GM23338 (cell line): ENCODE measurements around the gene GGPS1.

ENCODE experiments used
- CREB1 ChIP-seq: fragments of 250-450 bp; sonication (Bioruptor Pico); IDR thresholded peaks from 2 replicates; pipeline ENCODE4 v1.5.0; 2020; ENCODE audit warnings: low read depth, mild to moderate bottlenecking, moderate library complexity
- EZH2 ChIP-seq: fragments of 200-600 bp; sonication (generic); IDR thresholded peaks from one replicate; pipeline ENCODE4 v1.8.0; 2017; ENCODE audit warnings: antibody characterized with exemption, mild to moderate bottlenecking, low read depth; ENCODE audit not compliant: unreplicated experiment
- EZH2phosphoT487 ChIP-seq: fragments of 200-600 bp; sonication (generic); IDR thresholded peaks from one replicate; pipeline ENCODE4 v1.8.1; 2018; ENCODE audit warnings: antibody characterized with exemption; ENCODE audit not compliant: unreplicated experiment
- STAT1 ChIP-seq: IDR thresholded peaks from one replicate; pipeline ENCODE4 v1.6.1; 2016; ENCODE audit warnings: antibody characterized with exemption; ENCODE audit not compliant: unreplicated experiment
- TF ChIP-seq, protein P1 (sequence below): IDR thresholded peaks from one replicate; pipeline ENCODE4 v1.6.1; 2018; ENCODE audit warnings: antibody characterized with exemption; ENCODE audit not compliant: unreplicated experiment
- TF ChIP-seq, protein P2 (sequence below), 2 experiments: fragments of 200-600 bp in 1 of 2; sonication (generic) in 1 of 2; conservative IDR thresholded peaks; 2 replicates each; pipeline versions ENCODE4 v1.5.1 to v1.6.1; 2016 to 2017; ENCODE audit warnings: antibody characterized with exemption in 2 of 2, low read depth in 2 of 2, mild to moderate bottlenecking in 2 of 2, moderate library complexity in 1 of 2

DNA sequence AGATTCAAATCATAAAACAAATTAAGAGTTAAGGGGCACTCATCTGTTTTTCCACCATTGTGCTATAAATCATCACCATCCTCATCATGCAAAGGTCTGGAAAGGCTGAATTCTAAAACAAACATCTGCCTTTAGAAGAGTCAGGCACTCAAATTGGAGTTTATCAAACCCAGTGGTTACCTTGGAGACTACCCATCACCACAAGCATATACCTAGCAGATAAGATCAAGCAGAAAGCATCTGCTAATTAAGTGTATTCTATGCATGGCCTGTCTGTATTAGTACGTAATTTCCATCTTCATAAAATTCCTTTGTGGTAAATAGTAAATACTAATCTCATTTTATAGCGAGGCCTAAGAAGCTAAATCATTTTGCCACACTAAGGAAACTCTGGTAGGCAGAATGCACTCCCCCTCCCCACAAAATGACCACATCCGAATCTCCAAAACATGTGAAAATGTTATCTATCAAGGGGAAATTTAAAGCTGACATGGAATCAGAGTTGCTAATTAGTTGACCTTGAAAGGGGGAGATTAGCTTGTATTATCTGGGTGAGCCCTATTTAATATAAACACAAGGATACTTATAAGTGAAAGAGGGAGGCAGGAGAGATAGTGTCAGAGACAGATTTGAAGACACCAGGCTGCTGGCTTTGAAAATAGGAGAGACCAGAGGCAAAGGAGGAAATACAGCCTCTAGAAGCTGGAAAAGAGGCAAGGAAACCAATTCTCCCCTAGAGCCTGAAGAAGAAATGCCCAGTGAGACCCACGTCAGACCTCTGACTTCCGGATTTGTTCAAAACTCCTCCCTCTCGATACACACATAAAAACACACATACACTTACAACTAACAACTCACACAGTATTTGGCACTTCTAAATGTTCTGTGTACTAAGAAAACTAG lies 23.6 kb upstream of the GGPS1 start:
- TF ChIP-seq, protein P1, sequence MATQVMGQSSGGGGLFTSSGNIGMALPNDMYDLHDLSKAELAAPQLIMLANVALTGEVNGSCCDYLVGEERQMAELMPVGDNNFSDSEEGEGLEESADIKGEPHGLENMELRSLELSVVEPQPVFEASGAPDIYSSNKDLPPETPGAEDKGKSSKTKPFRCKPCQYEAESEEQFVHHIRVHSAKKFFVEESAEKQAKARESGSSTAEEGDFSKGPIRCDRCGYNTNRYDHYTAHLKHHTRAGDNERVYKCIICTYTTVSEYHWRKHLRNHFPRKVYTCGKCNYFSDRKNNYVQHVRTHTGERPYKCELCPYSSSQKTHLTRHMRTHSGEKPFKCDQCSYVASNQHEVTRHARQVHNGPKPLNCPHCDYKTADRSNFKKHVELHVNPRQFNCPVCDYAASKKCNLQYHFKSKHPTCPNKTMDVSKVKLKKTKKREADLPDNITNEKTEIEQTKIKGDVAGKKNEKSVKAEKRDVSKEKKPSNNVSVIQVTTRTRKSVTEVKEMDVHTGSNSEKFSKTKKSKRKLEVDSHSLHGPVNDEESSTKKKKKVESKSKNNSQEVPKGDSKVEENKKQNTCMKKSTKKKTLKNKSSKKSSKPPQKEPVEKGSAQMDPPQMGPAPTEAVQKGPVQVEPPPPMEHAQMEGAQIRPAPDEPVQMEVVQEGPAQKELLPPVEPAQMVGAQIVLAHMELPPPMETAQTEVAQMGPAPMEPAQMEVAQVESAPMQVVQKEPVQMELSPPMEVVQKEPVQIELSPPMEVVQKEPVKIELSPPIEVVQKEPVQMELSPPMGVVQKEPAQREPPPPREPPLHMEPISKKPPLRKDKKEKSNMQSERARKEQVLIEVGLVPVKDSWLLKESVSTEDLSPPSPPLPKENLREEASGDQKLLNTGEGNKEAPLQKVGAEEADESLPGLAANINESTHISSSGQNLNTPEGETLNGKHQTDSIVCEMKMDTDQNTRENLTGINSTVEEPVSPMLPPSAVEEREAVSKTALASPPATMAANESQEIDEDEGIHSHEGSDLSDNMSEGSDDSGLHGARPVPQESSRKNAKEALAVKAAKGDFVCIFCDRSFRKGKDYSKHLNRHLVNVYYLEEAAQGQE, result no peak
- TF ChIP-seq EZH2, result no peak
- TF ChIP-seq, protein P2, sequence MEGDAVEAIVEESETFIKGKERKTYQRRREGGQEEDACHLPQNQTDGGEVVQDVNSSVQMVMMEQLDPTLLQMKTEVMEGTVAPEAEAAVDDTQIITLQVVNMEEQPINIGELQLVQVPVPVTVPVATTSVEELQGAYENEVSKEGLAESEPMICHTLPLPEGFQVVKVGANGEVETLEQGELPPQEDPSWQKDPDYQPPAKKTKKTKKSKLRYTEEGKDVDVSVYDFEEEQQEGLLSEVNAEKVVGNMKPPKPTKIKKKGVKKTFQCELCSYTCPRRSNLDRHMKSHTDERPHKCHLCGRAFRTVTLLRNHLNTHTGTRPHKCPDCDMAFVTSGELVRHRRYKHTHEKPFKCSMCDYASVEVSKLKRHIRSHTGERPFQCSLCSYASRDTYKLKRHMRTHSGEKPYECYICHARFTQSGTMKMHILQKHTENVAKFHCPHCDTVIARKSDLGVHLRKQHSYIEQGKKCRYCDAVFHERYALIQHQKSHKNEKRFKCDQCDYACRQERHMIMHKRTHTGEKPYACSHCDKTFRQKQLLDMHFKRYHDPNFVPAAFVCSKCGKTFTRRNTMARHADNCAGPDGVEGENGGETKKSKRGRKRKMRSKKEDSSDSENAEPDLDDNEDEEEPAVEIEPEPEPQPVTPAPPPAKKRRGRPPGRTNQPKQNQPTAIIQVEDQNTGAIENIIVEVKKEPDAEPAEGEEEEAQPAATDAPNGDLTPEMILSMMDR (conservative IDR thresholded peaks at IDR 0.05; ENCODE audit: low read depth in 2 of 2), result no peak
- TF ChIP-seq EZH2phosphoT487, result no peak
- TF ChIP-seq CREB1 (CRISPR knock-in tag), result no peak
- TF ChIP-seq STAT1, result no peak
